Kidney (tissue), 14 donors: ENCODE results near the gene CCDC30. TPM values are rescaled to one million over a fixed set of nuclear protein-coding genes. Genes with fewer than 3 reads are reported as not detected.
"Not testable (repeated sequence)": the region's sequence is repeated elsewhere in the genome, so short reads cannot be mapped to it uniquely, and the experiment has no call there.

Experiments used
- DNase-seq, 5 donors: peaks; one replicate each; pipeline ENCODE4 v3.0.0-alpha.2; 2013 to 2020
- FAIRE-seq: peaks from 2 replicates; lab custom pipeline; 2012; peaks lifted over from hg19 to GRCh38; lab: Jason Lieb, UNC
- H3K27ac ChIP-seq, 2 donors: one replicate each; pipeline ENCODE4 v1.7.0; 2013; ENCODE audit warnings: low read depth in 2 of 2, low read length in 2 of 2, inconsistent platforms in 1 of 2
- H3K27me3 ChIP-seq: one replicate; pipeline ENCODE4 v1.7.1; 2013; ENCODE audit warnings: low read length, inconsistent platforms; ENCODE audit not compliant: control insufficient read depth, insufficient read depth
- H3K36me3 ChIP-seq, 3 donors: one replicate each; pipeline versions ENCODE4 v1.7.0 to v1.7.1; 2013; ENCODE audit warnings: low read length in 3 of 3, control low read depth in 1 of 3, inconsistent platforms in 1 of 3; ENCODE audit not compliant: insufficient read depth in 3 of 3, control insufficient read depth in 2 of 3
- H3K4me1 ChIP-seq, 3 donors: one replicate each; pipeline versions ENCODE4 v1.7.0 to v1.7.1; 2013; ENCODE audit warnings: low read length in 3 of 3, inconsistent platforms in 1 of 3, low read depth in 1 of 3; ENCODE audit not compliant: control insufficient read depth in 2 of 3, insufficient read depth in 2 of 3
- H3K4me3 ChIP-seq, 3 donors: one replicate each; pipeline versions ENCODE4 v1.7.0 to v1.8.1; 2013; ENCODE audit warnings: low read length in 3 of 3, control low read depth in 1 of 3, inconsistent platforms in 1 of 3
- H3K9ac ChIP-seq, 3 donors: one replicate each; pipeline versions ENCODE4 v1.7.0 to v1.7.1; 2013; ENCODE audit warnings: low read length in 3 of 3, control low read depth in 1 of 3, inconsistent platforms in 1 of 3
- H3K9me3 ChIP-seq, 3 donors: one replicate each; pipeline versions ENCODE4 v1.7.0 to v1.7.1; 2013; ENCODE audit warnings: low read length in 3 of 3, control low read depth in 1 of 3, inconsistent platforms in 1 of 3; ENCODE audit not compliant: control insufficient read depth in 2 of 3, insufficient read depth in 1 of 3
- intact Hi-C: fragments of 100-400 bp; cut with DNase I; formaldehyde crosslinking; loops from one replicate; pipeline ENCODE4 v1.11.1; 2022
- polyA plus RNA-seq: library from polyadenylated mRNA; stranded (reverse); fragments of 350-450 nt; fragmentation: Illumina TruSeq; extraction: RNeasy Lipid Tissue Mini Kit (QIAGEN cat#74804); gene quantifications from one replicate; pipeline ENCODE4 v1.2.3, GENCODE V29; 2014; ENCODE audit warnings: low read depth, low replicate concordance; ENCODE audit not compliant: insufficient read depth
- total RNA-seq: library from RNA; stranded (reverse); fragmentation: NEBNext Ultra II Directional; extraction: Animal tissue kit (Norgen Biotek cat#: 25700); gene quantifications from one replicate; pipeline ENCODE4 v1.2.1, GENCODE V29; 2021
- TF ChIP-seq, protein P1 (sequence below): IDR thresholded peaks from 3 replicates; pipeline ENCODE4 v1.5.1; 2012; ENCODE audit warnings: mild to moderate bottlenecking, moderate library complexity, borderline replicate concordance; ENCODE audit not compliant: insufficient read depth; ENCODE audit errors: extremely low read depth
- donor health status: control.
- donor health status: control.
- donor health status: control.
- donor health status: control.
- donor health status: control.
- donor health status: DM: yes; HTN: yes; CAD: no.
- donor health status: Normal renal cell carcinoma (clear cell type).

Gene CCDC30
- total and polyA plus RNA-seq, 2 donors from 2014 or later = 4.9 to 18.0 TPM

DNA sequence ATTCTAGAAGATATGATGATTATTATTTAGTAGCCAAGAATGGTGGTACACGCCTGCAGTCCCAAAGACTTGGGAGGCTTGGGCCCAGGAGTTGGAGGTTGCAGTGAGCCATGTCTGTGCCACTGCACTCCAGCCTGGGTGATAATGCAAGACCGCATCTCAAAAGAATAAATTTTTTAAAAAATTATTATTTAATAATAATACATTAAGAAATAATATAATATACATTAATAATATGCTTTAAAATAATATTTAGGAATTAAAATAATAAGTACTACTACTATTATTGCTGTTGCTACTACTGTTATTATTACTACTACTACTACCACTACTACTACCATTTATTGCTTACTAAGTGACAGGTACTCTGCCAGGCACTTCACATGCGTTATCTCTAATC lies 27.2 kb downstream of the CCDC30 start:
- H3K9me3 ChIP-seq = peaks cover 0 to 2% (median 0%) of the 10 kb centered on the region in 3 donors
- no peak overlapping the region for H3K27ac ChIP-seq
- DNase-seq = no peak
- no peaks in the 10 kb centered on the region for H3K4me1 ChIP-seq
- no peak overlapping the region for H3K9ac ChIP-seq
- FAIRE-seq = no peak
- peaks cover 0 to 5% (median 3%) of the 10 kb centered on the region in 3 donors for H3K36me3 ChIP-seq
- H3K4me3 ChIP-seq = no peak overlapping the region
- intact Hi-C loops = no loop called here
- no peaks in the 10 kb centered on the region for H3K27me3 ChIP-seq
- TF ChIP-seq, protein P1, sequence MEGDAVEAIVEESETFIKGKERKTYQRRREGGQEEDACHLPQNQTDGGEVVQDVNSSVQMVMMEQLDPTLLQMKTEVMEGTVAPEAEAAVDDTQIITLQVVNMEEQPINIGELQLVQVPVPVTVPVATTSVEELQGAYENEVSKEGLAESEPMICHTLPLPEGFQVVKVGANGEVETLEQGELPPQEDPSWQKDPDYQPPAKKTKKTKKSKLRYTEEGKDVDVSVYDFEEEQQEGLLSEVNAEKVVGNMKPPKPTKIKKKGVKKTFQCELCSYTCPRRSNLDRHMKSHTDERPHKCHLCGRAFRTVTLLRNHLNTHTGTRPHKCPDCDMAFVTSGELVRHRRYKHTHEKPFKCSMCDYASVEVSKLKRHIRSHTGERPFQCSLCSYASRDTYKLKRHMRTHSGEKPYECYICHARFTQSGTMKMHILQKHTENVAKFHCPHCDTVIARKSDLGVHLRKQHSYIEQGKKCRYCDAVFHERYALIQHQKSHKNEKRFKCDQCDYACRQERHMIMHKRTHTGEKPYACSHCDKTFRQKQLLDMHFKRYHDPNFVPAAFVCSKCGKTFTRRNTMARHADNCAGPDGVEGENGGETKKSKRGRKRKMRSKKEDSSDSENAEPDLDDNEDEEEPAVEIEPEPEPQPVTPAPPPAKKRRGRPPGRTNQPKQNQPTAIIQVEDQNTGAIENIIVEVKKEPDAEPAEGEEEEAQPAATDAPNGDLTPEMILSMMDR = no peak

DNA sequence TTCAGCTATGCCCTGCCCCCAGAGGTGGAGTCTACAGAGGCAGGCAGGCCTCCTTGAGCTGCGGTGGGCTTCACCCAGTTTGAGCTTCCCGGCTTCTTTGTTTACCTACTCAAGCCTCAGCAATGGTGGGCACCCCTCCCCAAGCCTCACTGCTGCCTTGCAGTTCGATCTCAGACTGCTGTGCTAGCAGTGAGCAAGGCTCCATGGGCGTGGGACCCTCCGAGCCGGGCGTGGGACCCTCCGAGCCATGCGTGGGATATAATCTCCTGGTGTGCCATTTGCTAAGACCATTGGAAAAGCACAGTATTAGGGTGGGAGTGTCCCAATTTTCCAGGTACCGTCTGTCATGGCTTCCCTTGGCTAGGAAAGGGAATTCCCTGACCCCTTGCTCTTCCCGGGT lies 38.9 kb downstream of the CCDC30 start:
- H3K9ac ChIP-seq, intact Hi-C loops, H3K27ac ChIP-seq, DNase-seq, H3K4me3 ChIP-seq, H3K27me3 ChIP-seq, H3K4me1 ChIP-seq, FAIRE-seq: not testable (repeated sequence)
- H3K36me3 ChIP-seq = peaks cover 2 to 27% (median 8%) of the 10 kb centered on the region in 3 donors
- peaks cover under 1 to 24% (median 6%) of the 10 kb centered on the region in 3 donors for H3K9me3 ChIP-seq

DNA sequence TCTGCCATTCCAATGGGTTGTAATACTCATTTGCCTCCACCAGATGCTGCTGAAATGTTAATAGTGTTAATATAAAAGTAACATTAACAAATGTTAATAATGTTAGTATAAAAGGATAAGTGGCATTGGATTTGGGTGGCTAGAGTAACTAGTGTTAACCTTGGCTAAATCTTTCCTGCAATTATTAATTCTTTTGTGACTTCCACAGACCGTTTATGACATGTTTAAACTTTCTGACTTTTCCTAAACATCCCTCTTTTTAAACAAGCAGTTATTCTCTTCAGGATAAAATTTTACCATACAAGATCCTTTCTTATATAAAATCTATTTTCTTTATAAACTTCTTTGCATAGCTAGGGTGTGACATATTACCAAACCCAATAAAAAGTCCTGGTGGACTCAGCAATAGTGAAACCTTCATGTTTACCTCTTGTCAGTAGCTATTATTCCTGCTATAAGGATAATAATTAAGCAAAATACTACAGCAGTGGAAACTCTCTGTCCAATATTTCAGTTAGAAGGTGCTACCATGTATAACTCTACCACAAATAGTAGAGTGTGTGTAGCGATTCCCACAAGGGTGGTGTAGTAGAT lies 41.5 kb downstream of the CCDC30 start:
- TF ChIP-seq, protein P1 = no peak
- H3K9me3 ChIP-seq = peaks cover 1 to 30% (median 6%) of the 10 kb centered on the region in 3 donors
- H3K27me3 ChIP-seq = no peaks in the 10 kb centered on the region
- FAIRE-seq = no peak
- H3K36me3 ChIP-seq = peaks cover 0 to 32% (median 8%) of the 10 kb centered on the region in 3 donors
- H3K4me3 ChIP-seq = no peak overlapping the region
- no peak overlapping the region for H3K9ac ChIP-seq
- DNase-seq = no peak
- H3K27ac ChIP-seq = no peak overlapping the region
- H3K4me1 ChIP-seq = no peaks in the 10 kb centered on the region
- intact Hi-C loops = no loop called here

DNA sequence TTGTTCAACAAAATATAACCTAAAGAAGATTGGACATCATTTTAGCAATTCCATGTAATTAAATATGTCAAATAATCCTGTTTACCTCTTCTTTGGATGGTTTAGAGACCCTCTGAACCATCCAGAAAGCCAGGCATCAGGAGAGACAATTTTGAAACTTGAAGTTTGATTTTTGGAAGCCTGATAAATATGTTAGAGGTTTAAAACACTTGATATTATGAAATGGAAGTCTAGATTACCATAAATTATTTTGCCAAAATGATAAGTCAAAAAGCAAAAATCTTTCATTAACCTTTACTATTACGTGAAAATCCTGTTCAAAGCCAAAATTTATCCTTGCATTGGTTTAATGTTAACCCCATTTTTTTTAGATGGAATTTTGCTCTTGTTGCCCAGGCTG lies 43.5 kb downstream of the CCDC30 start:
- H3K4me3 ChIP-seq = no peak overlapping the region
- H3K4me1 ChIP-seq = no peaks in the 10 kb centered on the region
- no peak overlapping the region for H3K9ac ChIP-seq
- peaks cover 0 to 32% (median 10%) of the 10 kb centered on the region in 3 donors for H3K36me3 ChIP-seq
- H3K27me3 ChIP-seq = no peaks in the 10 kb centered on the region
- TF ChIP-seq, protein P1 = no peak
- intact Hi-C loops = no loop called here
- no peak for DNase-seq
- H3K27ac ChIP-seq = no peak overlapping the region
- no peak for FAIRE-seq
- H3K9me3 ChIP-seq = peaks cover 3 to 37% (median 13%) of the 10 kb centered on the region in 3 donors
